HFFc6 (cell line): Measurements from ENCODE around the gene NELFE. TPM values are rescaled to one million over a fixed set of nuclear protein-coding genes. Genes with fewer than 3 reads are reported as not detected.
"Not testable (repeated sequence)": the region's sequence is repeated elsewhere in the genome, so short reads cannot be mapped to it uniquely, and the experiment has no call there.

Experiments used
- DNase-seq: peaks from one replicate; pipeline ENCODE4 v3.0.0-alpha.2; 2018
- H3K27ac Mint-ChIP-seq: 2 replicates; pipeline ENCODE4 v1.8.0; 2020; ENCODE audit warnings: mild to moderate bottlenecking, mixed read lengths
- H3K27me3 Mint-ChIP-seq: 2 replicates; pipeline ENCODE4 v1.8.0; 2021; ENCODE audit warnings: mild to moderate bottlenecking, moderate library complexity, mixed read lengths; ENCODE audit not compliant: insufficient read depth
- H3K36me3 Mint-ChIP-seq: 2 replicates; pipeline ENCODE4 v1.8.0; 2021; ENCODE audit warnings: low read depth, mixed read lengths
- H3K4me1 Mint-ChIP-seq: 2 replicates; pipeline ENCODE4 v1.8.0; 2020; ENCODE audit warnings: low read depth, mixed read lengths
- H3K4me3 Mint-ChIP-seq: 2 replicates; pipeline ENCODE4 v1.8.0; 2020; ENCODE audit warnings: mild to moderate bottlenecking, moderate library complexity, mixed read lengths
- H3K9me3 Mint-ChIP-seq: 2 replicates; pipeline ENCODE4 v1.8.0; 2020; ENCODE audit warnings: mild to moderate bottlenecking, mixed read lengths
- CTCF ChIP-seq: fragments of 200-600 bp; sonication (generic); IDR thresholded peaks from 2 replicates; pipeline ENCODE4 v1.5.0; 2021; ENCODE audit warnings: antibody characterized with exemption, mild to moderate bottlenecking
- total RNA-seq, 6 experiments: library from RNA; stranded (reverse); fragmentation: NEBNext Ultra II Directional; extraction: Animal tissue kit (Norgen Biotek cat#: 25700); gene quantifications; 2 replicates in 1 of 6; 3 replicates in 5 of 6; pipeline ENCODE4 v1.2.3, GENCODE V29; 2021

The NELFE gene
- total RNA-seq, 6 experiments from 2014 or later = 63.4 to 87.0 (median 78.7) TPM

- no peak overlapping the region for H3K27ac Mint-ChIP-seq
Observed at GRCh38 chr6:31918069-31918720, 40.6 kb downstream of the NELFE start.

GRCh38 chr6:31915756-31916155, 43.0 kb downstream of the NELFE start:
- no peak overlapping the region for H3K4me3 Mint-ChIP-seq
- no peak overlapping the region for H3K27ac Mint-ChIP-seq
- no peak for DNase-seq
- no peaks in the 10 kb centered on the region for H3K9me3 Mint-ChIP-seq
- no peaks in the 10 kb centered on the region for H3K36me3 Mint-ChIP-seq
- H3K27me3 Mint-ChIP-seq = peaks cover 6% of the 10 kb centered on the region
- peaks cover 11% of the 10 kb centered on the region for H3K4me1 Mint-ChIP-seq
- no peak for TF ChIP-seq CTCF

More at GRCh38 chr6:31918069-31918720, 40.6 kb downstream of the NELFE start:
- no peak for DNase-seq
- Mint-ChIP-seq H3K36me3 (no peaks in the 10 kb centered on the region), H3K4me1 (no peaks in the 10 kb centered on the region), H3K4me3 (no peak overlapping the region), H3K9me3 (no peaks in the 10 kb centered on the region), H3K27me3 (peaks cover 2% of the 10 kb centered on the region; the same call in 1 of the 2 replicates)
- no peak for TF ChIP-seq CTCF

GRCh38 chr6:31915351-31915750, 43.4 kb downstream of the NELFE start:
- no peak for TF ChIP-seq CTCF
- H3K36me3 Mint-ChIP-seq = no peaks in the 10 kb centered on the region
- H3K4me1 Mint-ChIP-seq = peaks cover 15% of the 10 kb centered on the region
- H3K27me3 Mint-ChIP-seq = peaks cover 6% of the 10 kb centered on the region
- no peak for DNase-seq
- H3K9me3 Mint-ChIP-seq = no peaks in the 10 kb centered on the region
- H3K27ac Mint-ChIP-seq = no peak overlapping the region
- no peak overlapping the region for H3K4me3 Mint-ChIP-seq

GRCh38 chr6:31911826-31912585, 46.8 kb downstream of the NELFE start:
- no peak for DNase-seq
- Mint-ChIP-seq H3K4me1 (peaks cover 36% of the 10 kb centered on the region), H3K27ac (peak overlapping the region; percentile 59), H3K36me3 (no peaks in the 10 kb centered on the region), H3K27me3 (peaks cover 4% of the 10 kb centered on the region; the same call in 1 of the 2 replicates), H3K9me3 (no peaks in the 10 kb centered on the region), H3K4me3 (no peak overlapping the region)
- no peak for TF ChIP-seq CTCF

GRCh38 chr6:31909298-31909697, 49.5 kb downstream of the NELFE start:
- peaks cover 44% of the 10 kb centered on the region for H3K4me1 Mint-ChIP-seq
- H3K4me3 Mint-ChIP-seq, H3K9me3 Mint-ChIP-seq, DNase-seq, H3K27me3 Mint-ChIP-seq, H3K36me3 Mint-ChIP-seq: not testable (repeated sequence)
- H3K27ac Mint-ChIP-seq = peak overlapping the region; percentile 89

- peaks cover 44% of the 10 kb centered on the region for H3K4me1 Mint-ChIP-seq
- H3K4me3 Mint-ChIP-seq = peak overlapping the region; percentile 26; the same call in 1 of the 2 replicates
- no peak for TF ChIP-seq CTCF
- peaks cover 8% of the 10 kb centered on the region for H3K27me3 Mint-ChIP-seq
- H3K9me3 Mint-ChIP-seq = no peaks in the 10 kb centered on the region
- H3K27ac Mint-ChIP-seq = peak overlapping the region; percentile 61
- H3K36me3 Mint-ChIP-seq = no peaks in the 10 kb centered on the region
- DNase-seq = peak; percentile 32
Observed at GRCh38 chr6:31908791-31909190, 50.0 kb downstream of the NELFE start.

- H3K4me1 Mint-ChIP-seq = peaks cover 44% of the 10 kb centered on the region
- not testable (repeated sequence) for H3K4me3 Mint-ChIP-seq, H3K27me3 Mint-ChIP-seq, H3K9me3 Mint-ChIP-seq, H3K27ac Mint-ChIP-seq, H3K36me3 Mint-ChIP-seq, DNase-seq
Observed at GRCh38 chr6:31908255-31908654, 50.5 kb downstream of the NELFE start.
